Lower leg skin (tissue), 4 donors: ENCODE results near the gene NPAS3. TPM values are rescaled to one million over a fixed set of nuclear protein-coding genes. Genes with fewer than 3 reads are reported as not detected.

Experiments
- DNase-seq, 2 donors: peaks; one replicate each; pipeline ENCODE4 v3.0.0-alpha.2; 2019; ENCODE audit warnings: low spot score in 2 of 2
- H3K4me3 ChIP-seq: fragments of 200-600 bp; sonication (generic); 2 replicates; pipeline ENCODE4 v1.5.1; 2017; ENCODE audit warnings: mild to moderate bottlenecking, low read depth; ENCODE audit not compliant: poor library complexity, severe bottlenecking
- POLR2A ChIP-seq, 2 donors: fragments of 450-650 bp; IDR thresholded peaks; one replicate each; pipeline ENCODE4 v1.6.1; 2016 to 2017; ENCODE audit warnings: antibody characterized with exemption in 2 of 2, mild to moderate bottlenecking in 1 of 2, moderate library complexity in 1 of 2
- WGBS, 2 donors: methylation state at CpG; one replicate each; pipeline ENCODE4 v1.1.5; 2018; 5-methylcytosine and 5-hydroxymethylcytosine counted together
- intact Hi-C: fragments of 100-400 bp; cut with DNase I; formaldehyde crosslinking; loops from one replicate; pipeline ENCODE4 v1.15.0; 2023; ENCODE audit warnings: low total_unique reads
- total RNA-seq, 4 donors: library from RNA; depleted of rRNA; stranded (reverse); fragments of >200 nt; gene quantifications; one replicate each; pipeline ENCODE4 v1.1.0, GENCODE V29; 2016
- TF ChIP-seq, protein P1 (sequence below), 3 donors: fragments of 450-650 bp; IDR thresholded peaks; one replicate each; pipeline ENCODE4 v1.5.1; 2016; ENCODE audit warnings: antibody characterized with exemption in 3 of 3, mild to moderate bottlenecking in 3 of 3, moderate library complexity in 2 of 3

The NPAS3 gene
- total RNA-seq, 4 donors from 2014 or later = 0.25 to 0.29 TPM; not detected in 2

DNA sequence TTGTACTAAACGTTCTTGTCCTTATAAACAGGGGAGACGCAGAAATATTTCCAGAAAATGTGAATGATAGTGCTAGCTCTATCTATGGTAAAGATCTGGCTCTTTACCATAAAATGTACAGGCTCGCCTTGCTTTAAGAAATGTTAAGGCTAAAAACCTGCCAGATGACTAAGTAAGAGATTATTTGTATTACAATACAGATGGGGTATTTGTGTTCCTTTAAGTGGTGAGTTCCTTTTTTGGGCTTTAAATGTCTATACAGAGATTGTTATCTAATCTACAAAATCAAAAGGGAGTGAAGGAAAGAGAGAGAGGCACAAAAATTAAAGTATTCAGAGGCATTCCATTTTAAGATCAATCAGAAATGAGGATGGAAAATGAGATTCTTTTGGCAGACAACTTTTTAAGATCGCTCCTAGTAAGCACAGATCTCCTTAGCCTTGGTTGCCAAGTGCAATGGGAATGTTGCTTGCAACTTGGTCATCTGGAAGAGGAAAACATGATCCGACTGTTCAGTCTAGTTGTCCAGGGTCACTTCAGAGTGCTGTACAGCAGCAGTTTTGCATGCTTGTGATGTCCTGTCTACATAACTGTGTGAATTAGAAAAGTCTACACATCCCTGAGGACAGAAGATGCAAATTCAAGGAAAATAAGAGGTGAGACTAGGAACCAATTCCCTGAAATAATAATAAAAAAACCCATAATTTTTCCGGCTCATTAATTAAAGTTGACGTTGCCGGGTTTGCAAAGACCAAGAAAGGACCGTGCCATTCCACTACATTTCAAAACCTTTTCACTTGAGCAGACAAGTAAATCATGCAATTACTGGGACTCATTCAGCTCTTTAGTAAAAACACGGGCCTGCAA lies 631.4 kb downstream of the NPAS3 start:
- TF ChIP-seq, protein P1, sequence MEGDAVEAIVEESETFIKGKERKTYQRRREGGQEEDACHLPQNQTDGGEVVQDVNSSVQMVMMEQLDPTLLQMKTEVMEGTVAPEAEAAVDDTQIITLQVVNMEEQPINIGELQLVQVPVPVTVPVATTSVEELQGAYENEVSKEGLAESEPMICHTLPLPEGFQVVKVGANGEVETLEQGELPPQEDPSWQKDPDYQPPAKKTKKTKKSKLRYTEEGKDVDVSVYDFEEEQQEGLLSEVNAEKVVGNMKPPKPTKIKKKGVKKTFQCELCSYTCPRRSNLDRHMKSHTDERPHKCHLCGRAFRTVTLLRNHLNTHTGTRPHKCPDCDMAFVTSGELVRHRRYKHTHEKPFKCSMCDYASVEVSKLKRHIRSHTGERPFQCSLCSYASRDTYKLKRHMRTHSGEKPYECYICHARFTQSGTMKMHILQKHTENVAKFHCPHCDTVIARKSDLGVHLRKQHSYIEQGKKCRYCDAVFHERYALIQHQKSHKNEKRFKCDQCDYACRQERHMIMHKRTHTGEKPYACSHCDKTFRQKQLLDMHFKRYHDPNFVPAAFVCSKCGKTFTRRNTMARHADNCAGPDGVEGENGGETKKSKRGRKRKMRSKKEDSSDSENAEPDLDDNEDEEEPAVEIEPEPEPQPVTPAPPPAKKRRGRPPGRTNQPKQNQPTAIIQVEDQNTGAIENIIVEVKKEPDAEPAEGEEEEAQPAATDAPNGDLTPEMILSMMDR (IDR thresholded peaks at IDR 0.05) = no peak
- no peak for TF ChIP-seq POLR2A (IDR thresholded peaks at IDR 0.05)
- 60 to 61% methylated on average over 10 of the region's 10 CpGs for WGBS, 2 donors
- no peak overlapping the region for H3K4me3 ChIP-seq
- DNase-seq = no peak
- intact Hi-C loops = no loop called here

- no peak overlapping the region for H3K4me3 ChIP-seq
- DNase-seq = no peak
- intact Hi-C loops = no loop called here
- TF ChIP-seq, protein P1 (IDR thresholded peaks at IDR 0.05) = no peak
- TF ChIP-seq POLR2A (IDR thresholded peaks at IDR 0.05) = no peak
- 52 to 55% methylated on average over 5 of the region's 5 CpGs for WGBS, 2 donors
These were observed 632.1 kb downstream of the NPAS3 start for GRCh38 chr14:33570694-33571310.

DNA sequence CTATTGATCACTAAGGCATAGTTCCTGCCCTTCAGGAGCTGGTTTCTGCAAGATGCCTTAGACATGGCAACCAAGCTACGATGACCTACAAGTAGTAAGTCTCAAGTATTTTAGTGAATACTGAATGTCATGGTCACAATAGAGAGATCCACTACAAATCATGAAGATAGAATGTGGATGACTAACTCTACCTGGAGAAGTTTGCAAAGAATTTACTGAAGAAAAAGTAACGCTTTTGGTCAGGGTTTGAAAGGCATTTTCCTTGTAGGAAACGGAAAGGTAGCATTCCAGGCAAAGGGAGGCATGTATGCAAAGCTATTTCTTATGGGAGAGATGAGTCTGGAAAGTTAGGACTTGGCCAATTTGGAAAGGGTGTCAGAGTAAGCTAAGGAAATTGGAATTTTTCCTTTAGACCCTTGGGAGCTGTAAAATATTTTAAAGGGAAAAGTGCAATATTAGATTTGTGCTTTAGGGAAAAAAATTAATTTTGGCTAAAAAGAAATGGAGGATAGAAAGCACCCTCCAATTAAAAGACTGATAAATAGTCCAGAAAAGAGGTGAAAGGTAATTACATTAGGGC lies 634.7 kb downstream of the NPAS3 start:
- DNase-seq = no peak
- 90 to 95% methylated on average over 3 of the region's 3 CpGs for WGBS, 2 donors
- intact Hi-C loops = no loop called here
- H3K4me3 ChIP-seq = no peak overlapping the region
- TF ChIP-seq, protein P1 (IDR thresholded peaks at IDR 0.05) = no peak
- no peak for TF ChIP-seq POLR2A (IDR thresholded peaks at IDR 0.05)

DNA sequence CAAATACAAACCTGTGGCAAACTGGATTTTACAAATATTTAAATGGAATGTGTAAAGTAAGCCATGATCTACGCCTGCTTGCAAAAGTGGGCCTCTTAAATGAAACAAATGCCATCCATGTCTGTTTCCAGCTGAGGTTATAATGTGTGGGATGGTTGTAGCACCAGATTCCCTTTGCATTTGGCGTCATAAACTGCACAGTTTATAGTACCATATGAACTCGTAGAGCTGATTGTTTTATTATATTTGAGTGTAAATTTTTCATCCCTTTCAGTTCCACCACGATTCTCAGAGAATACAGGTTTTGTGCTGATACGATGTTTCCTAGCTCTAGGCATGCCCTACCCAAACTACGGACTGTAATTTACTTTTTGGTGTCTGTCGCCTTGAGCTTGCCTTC lies 637.3 kb downstream of the NPAS3 start:
- TF ChIP-seq POLR2A (IDR thresholded peaks at IDR 0.05) = no peak
- TF ChIP-seq, protein P1 (IDR thresholded peaks at IDR 0.05) = no peak
- intact Hi-C loops = no loop called here

GRCh38 chr14:33578461-33579216 lies 640.0 kb downstream of the NPAS3 start:
- DNase-seq = no peak
- 80 to 85% methylated on average over 3 of the region's 3 CpGs for WGBS, 2 donors
- no peak overlapping the region for H3K4me3 ChIP-seq
- TF ChIP-seq, protein P1 (IDR thresholded peaks at IDR 0.05) = no peak
- TF ChIP-seq POLR2A (IDR thresholded peaks at IDR 0.05) = no peak
- intact Hi-C loops = no loop called here

More for the DNA sequence above, 637.3 kb downstream of the NPAS3 start:
- H3K4me3 ChIP-seq = no peak overlapping the region
- WGBS, 2 donors = 72 to 80% methylated on average over 7 of the region's 7 CpGs
- no peak for DNase-seq
